GM12878 (cell line): ENCODE measurements around the gene EYA4. TPM values are rescaled to one million over a fixed set of nuclear protein-coding genes. Genes with fewer than 3 reads are reported as not detected.

ENCODE experiments used
- CUX1 ChIP-seq: IDR thresholded peaks from 2 replicates; pipeline ENCODE4 v1.6.1; 2012; ENCODE audit warnings: improper control_type of control experiment, low read depth, low read length; ENCODE audit not compliant: insufficient replicate concordance
- EP300 ChIP-seq, 2 experiments: fragments of 150-350 bp in 1 of 2; IDR thresholded peaks; 2 replicates each; pipeline ENCODE4 v1.6.1; 2011 to 2012; ENCODE audit warnings: low read depth in 2 of 2, low read length in 2 of 2, borderline replicate concordance in 1 of 2, improper control_type of control experiment in 1 of 2, inconsistent platforms in 1 of 2; ENCODE audit not compliant: control insufficient read depth in 1 of 2
- LARP7 ChIP-seq: fragments of 450-650 bp; IDR thresholded peaks from 2 replicates; pipeline ENCODE4 v1.6.1; 2017; ENCODE audit warnings: mild to moderate bottlenecking
- NR2C2 ChIP-seq: IDR thresholded peaks from 2 replicates; pipeline ENCODE4 v1.6.1; 2011; ENCODE audit warnings: borderline replicate concordance, low read depth; ENCODE audit not compliant: control insufficient read depth, insufficient read length
- NRF1 ChIP-seq: conservative IDR thresholded peaks from 2 replicates; pipeline ENCODE4 v1.6.1; 2011; ENCODE audit warnings: mild to moderate bottlenecking, low read depth, low read length, improper control_type of control experiment
- SKIL ChIP-seq: fragments of 450-650 bp; IDR thresholded peaks from 2 replicates; pipeline ENCODE4 v1.6.1; 2017; ENCODE audit warnings: mild to moderate bottlenecking, low read depth, inconsistent platforms; ENCODE audit not compliant: poor library complexity, severe bottlenecking
- SUZ12 ChIP-seq: fragments of 200-600 bp; sonication (generic); IDR thresholded peaks from one replicate; pipeline ENCODE4 v1.6.1; 2018; ENCODE audit warnings: antibody characterized with exemption, mild to moderate bottlenecking; ENCODE audit not compliant: unreplicated experiment
- ZBTB11 ChIP-seq: fragments of 450-650 bp; formaldehyde crosslinking; IDR thresholded peaks from 2 replicates; pipeline ENCODE4 v1.5.0; 2022; ENCODE audit warnings: mild to moderate bottlenecking, missing genetic modification characterization
- polyA plus RNA-seq, 11 experiments: library from polyadenylated mRNA; depleted of rRNA in 4 of 11; unstranded in 6 of 11; stranded (reverse) in 5 of 11; fragments of >200 nt; fragmentation: Nextera tagmentation in 4 of 11; fragmentation: Illumina TruSeq in 1 of 11; extraction: Ambion mirVana in 4 of 11; extraction: Trizol in 1 of 11; gene quantifications; 1 replicate in 1 of 11; 2 replicates in 10 of 11; pipeline versions ENCODE4 v1.2.1 to v1.2.3, GENCODE V29; 2011 to 2016; ENCODE audit warnings: inconsistent platforms in 2 of 11, missing spikeins in 2 of 11, low read depth in 1 of 11
- total RNA-seq, 4 experiments: library from RNA; depleted of rRNA in 3 of 4; stranded (reverse); fragments of >200 nt in 3 of 4; fragmentation: Illumina TruSeq in 1 of 4; extraction: Trizol in 1 of 4; gene quantifications; 2 replicates each; pipeline versions ENCODE4 v1.2.1 to v1.2.3, GENCODE V29; 2013 to 2021

Gene EYA4
- total and polyA plus RNA-seq, 10 of the 15 experiments (the other 5 are each of a cell fraction or from before 2014, with no cell fraction given): 0.02 TPM; not detected in 9

GRCh38 chr6:133315811-133316210, 74.7 kb downstream of the EYA4 start (continued):
- TF ChIP-seq CUX1: no peak
- no peak for TF ChIP-seq SKIL
- no peak for TF ChIP-seq EP300 (IDR thresholded peaks at IDR 0.05; ENCODE audit: borderline replicate concordance in 1 of 2, control insufficient read depth in 1 of 2, low read depth in 2 of 2, low read length in 2 of 2)
- no peak for TF ChIP-seq SUZ12
- TF ChIP-seq NR2C2: no peak
- no peak for TF ChIP-seq LARP7
- no peak for TF ChIP-seq NRF1
- TF ChIP-seq ZBTB11: no peak
